ENCODE data around the gene ADAM8.

Gene ADAM8

GRCh38 chr10:133272301-133272963 lies 4.2 kb downstream of the ADAM8 start:
- no peak for DNase-seq (ENCODE audit: low read depth in 1 of 2, low spot score in 1 of 2)
- H3K27me3 ChIP-seq (ENCODE audit: insufficient read depth, poor library complexity, severe bottlenecking) = no peaks in the 10 kb centered on the region
- no peak overlapping the region for H3K27ac ChIP-seq (replicated peaks)
- H3K4me3 ChIP-seq (replicated peaks; ENCODE audit: insufficient read depth, low read length) = no peak overlapping the region
- TF ChIP-seq REST (IDR thresholded peaks at IDR 0.05; ENCODE audit: insufficient replicate concordance, low read depth) (no peak), SPI1 (IDR thresholded peaks at IDR 0.05; ENCODE audit: borderline replicate concordance, low read depth) (no peak), POLR2AphosphoS5 (IDR thresholded peaks at IDR 0.05; ENCODE audit: low read depth) (no peak), CTCF (IDR thresholded peaks at IDR 0.05; ENCODE audit: insufficient read depth, low read length) (no peak), GABPA (IDR thresholded peaks at IDR 0.05; ENCODE audit: low read depth) (no peak)

GRCh38 chr10:133271521-133272300 lies 5.0 kb downstream of the ADAM8 start:
- H3K27ac ChIP-seq (replicated peaks) = no peak overlapping the region
- no peak for TF ChIP-seq SPI1 (IDR thresholded peaks at IDR 0.05; ENCODE audit: borderline replicate concordance, low read depth)
- no peak for TF ChIP-seq REST (IDR thresholded peaks at IDR 0.05; ENCODE audit: insufficient replicate concordance, low read depth)
- TF ChIP-seq CTCF (IDR thresholded peaks at IDR 0.05; ENCODE audit: insufficient read depth, low read length) = no peak
- no peak for TF ChIP-seq POLR2AphosphoS5 (IDR thresholded peaks at IDR 0.05; ENCODE audit: low read depth)
- no peak for TF ChIP-seq GABPA (IDR thresholded peaks at IDR 0.05; ENCODE audit: low read depth)
- DNase-seq (ENCODE audit: low read depth in 1 of 2, low spot score in 1 of 2) = no peak
- H3K4me3 ChIP-seq (replicated peaks; ENCODE audit: insufficient read depth, low read length) = no peak overlapping the region
- no peaks in the 10 kb centered on the region for H3K27me3 ChIP-seq (ENCODE audit: insufficient read depth, poor library complexity, severe bottlenecking)

- no peak overlapping the region for H3K27ac ChIP-seq (replicated peaks)
- H3K27me3 ChIP-seq (ENCODE audit: insufficient read depth, poor library complexity, severe bottlenecking) = no peaks in the 10 kb centered on the region
- TF ChIP-seq SPI1 (IDR thresholded peaks at IDR 0.05; ENCODE audit: borderline replicate concordance, low read depth) (no peak), GABPA (IDR thresholded peaks at IDR 0.05; ENCODE audit: low read depth) (no peak), CTCF (IDR thresholded peaks at IDR 0.05; ENCODE audit: insufficient read depth, low read length) (no peak), REST (IDR thresholded peaks at IDR 0.05; ENCODE audit: insufficient replicate concordance, low read depth) (no peak), POLR2AphosphoS5 (IDR thresholded peaks at IDR 0.05; ENCODE audit: low read depth) (no peak)
- no peak overlapping the region for H3K4me3 ChIP-seq (replicated peaks; ENCODE audit: insufficient read depth, low read length)
- no peak for DNase-seq (ENCODE audit: low read depth in 1 of 2, low spot score in 1 of 2)
Observed at GRCh38 chr10:133270773-133271297, 5.8 kb downstream of the ADAM8 start.

Data from HL-60 (cell line).